ENCODE data around the gene SASH3. TPM values are rescaled to one million over a fixed set of nuclear protein-coding genes. Genes with fewer than 3 reads are reported as not detected.

Gene SASH3
- total RNA-seq (2014; rRNA removed; shearing (Covaris generic)) (not detected in 2 replicates), polyA plus RNA-seq (2016; fragmentation: Nextera tagmentation; extraction: Ambion mirVana) (0.06 and 0.27 TPM in 2 replicates)

DNA sequence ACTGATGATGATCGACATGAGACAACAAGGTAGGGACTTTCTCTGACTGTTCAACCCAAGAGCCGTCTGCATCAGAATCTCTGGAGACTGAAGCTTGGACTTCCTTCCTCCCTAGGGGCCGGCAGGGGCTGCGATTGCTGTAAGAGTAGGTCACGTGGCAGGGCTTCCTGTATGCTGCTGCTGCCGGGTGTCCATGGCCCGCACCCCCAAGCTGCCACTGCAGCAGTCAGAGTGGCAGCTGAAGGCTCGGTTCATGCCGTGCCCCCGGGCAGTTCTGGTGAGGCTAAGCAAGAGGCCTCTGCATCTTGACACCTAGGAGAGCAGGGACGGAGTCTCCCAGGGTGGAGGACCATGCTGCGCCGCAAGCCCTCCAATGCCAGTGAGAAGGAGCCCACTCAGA is at the start of gene SASH3:
TSS of gene SASH3 (plus strand) at position 203 of the 400 bp plus-strand sequence. CDS start at position 352, 149 bp downstream.
- Histone ChIP-seq H3K4me3 (no peak within 1 kb of the TSS), H3K79me2 (ENCODE audit: insufficient read depth) (no peaks in the 10 kb centered on the region), H3K4me1 (ENCODE audit: insufficient read depth) (no peaks in the 10 kb centered on the region), H3F3A (ENCODE audit: insufficient read depth) (no peaks in the 10 kb centered on the region), H4K20me1 (ENCODE audit: insufficient read depth) (no peaks in the 10 kb centered on the region), H3K27me3 (replicated peaks; ENCODE audit: insufficient read depth) (no peaks in the 10 kb centered on the region), H3K36me3 (ENCODE audit: low read depth) (no peaks in the 10 kb centered on the region), H3K9ac (no peak within 1 kb of the TSS), H2AFZ (no peak within 1 kb of the TSS), H3K9me3 (ENCODE audit: low read depth) (no peaks in the 10 kb centered on the region), H3K4me2 (ENCODE audit: unreplicated experiment) (no peak within 1 kb of the TSS), H3K27ac (no peak within 1 kb of the TSS), H3K9me2 (ENCODE audit: insufficient read depth) (no peaks in the 10 kb centered on the region)
- WGBS, 2 experiments (ENCODE audit: low coverage in 1 of 2, low lambda C conversion rate in 2 of 2, missing lambda C conversion rate in 2 of 2) = 77 to 87% methylated on average over 7 to 10 of the region's 13 CpGs
- DNase-seq = no peak
- in situ Hi-C loops (cut with MboI) = no loop called here
- no peak for TF ChIP-seq EZH2 (IDR thresholded peaks at IDR 0.05; ENCODE audit: insufficient read depth, poor library complexity, severe bottlenecking)
- TF ChIP-seq EZH2phosphoT487 (IDR thresholded peaks at IDR 0.05; ENCODE audit: insufficient read depth, low read depth) = no peak

DNA sequence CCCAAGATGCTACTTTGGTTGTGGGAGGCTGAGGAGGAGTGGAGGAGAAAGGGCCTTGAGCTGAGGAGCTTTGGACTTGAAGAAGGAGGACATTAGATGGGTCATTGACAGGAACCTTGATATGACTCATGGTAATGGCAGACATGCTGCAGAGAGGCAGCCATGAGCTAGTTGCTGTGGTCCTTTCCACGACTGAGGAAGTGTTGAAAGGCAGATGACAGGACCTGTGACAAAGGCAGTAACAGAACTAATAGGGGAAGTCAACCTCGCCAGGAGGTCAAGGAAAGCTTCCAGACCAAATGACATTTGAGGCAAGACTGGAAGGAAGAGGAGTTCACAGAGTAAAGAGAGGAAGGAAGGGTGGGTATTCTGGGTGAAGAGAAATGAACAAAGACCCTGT is 48.5 kb upstream of the SASH3 start:
- no peaks in the 10 kb centered on the region for H3K9me2 ChIP-seq (ENCODE audit: insufficient read depth)
- TF ChIP-seq EZH2 (IDR thresholded peaks at IDR 0.05; ENCODE audit: insufficient read depth, poor library complexity, severe bottlenecking) (no peak), EZH2phosphoT487 (IDR thresholded peaks at IDR 0.05; ENCODE audit: insufficient read depth, low read depth) (no peak)

DNA sequence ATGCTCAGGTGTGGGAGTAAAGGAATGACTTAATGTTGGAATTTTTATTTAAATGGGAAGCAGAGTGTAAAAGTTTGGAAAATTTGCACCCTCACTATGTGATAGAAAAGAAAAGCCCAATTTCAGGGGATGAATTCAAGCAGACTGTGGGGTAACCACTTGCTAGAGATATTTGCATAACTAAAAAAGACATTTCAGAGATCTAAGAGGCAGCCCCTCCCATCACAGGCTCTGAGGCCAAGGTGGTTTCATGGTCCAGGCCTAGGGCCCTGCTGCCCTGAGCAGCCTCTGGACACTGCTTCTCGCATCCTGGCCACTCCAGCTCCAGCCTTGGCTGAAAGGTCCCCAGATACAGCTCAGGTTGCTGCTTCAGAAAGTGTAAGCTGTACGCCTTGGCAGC is 46.9 kb upstream of the SASH3 start:
- in situ Hi-C loops (cut with MboI) = loop anchor here (5.0 kb wide), 1 partner anchor 106 kb away; no protein-coding TSS in a partner anchor
- 83 to 92% methylated on average over 2 of the region's 2 CpGs for WGBS, 2 experiments (ENCODE audit: low coverage in 1 of 2, low lambda C conversion rate in 2 of 2, missing lambda C conversion rate in 2 of 2)

More for the DNA sequence above, 48.5 kb upstream of the SASH3 start:
- in situ Hi-C loops (cut with MboI) = loop anchor here (5.0 kb wide), 1 partner anchor 104 kb away; no protein-coding TSS in a partner anchor
- 80 to 97% methylated on average over 2 of the region's 2 CpGs for WGBS, 2 experiments (ENCODE audit: low coverage in 1 of 2, low lambda C conversion rate in 2 of 2, missing lambda C conversion rate in 2 of 2)
- H4K20me1 ChIP-seq (ENCODE audit: insufficient read depth) = no peaks in the 10 kb centered on the region
- H2AFZ ChIP-seq = no peak overlapping the region
- no peaks in the 10 kb centered on the region for H3K9me3 ChIP-seq (ENCODE audit: low read depth)
- H3K79me2 ChIP-seq (ENCODE audit: insufficient read depth) = no peaks in the 10 kb centered on the region
- no peak overlapping the region for H3K9ac ChIP-seq
- H3K4me2 ChIP-seq (ENCODE audit: unreplicated experiment) = no peak overlapping the region
- no peaks in the 10 kb centered on the region for H3K4me1 ChIP-seq (ENCODE audit: insufficient read depth)
- H3K27me3 ChIP-seq (replicated peaks; ENCODE audit: insufficient read depth) = no peaks in the 10 kb centered on the region
- H3K27ac ChIP-seq = no peak overlapping the region
- no peaks in the 10 kb centered on the region for H3K36me3 ChIP-seq (ENCODE audit: low read depth)
- no peaks in the 10 kb centered on the region for H3F3A ChIP-seq (ENCODE audit: insufficient read depth)
- H3K4me3 ChIP-seq = no peak overlapping the region
- no peak for DNase-seq

DNA sequence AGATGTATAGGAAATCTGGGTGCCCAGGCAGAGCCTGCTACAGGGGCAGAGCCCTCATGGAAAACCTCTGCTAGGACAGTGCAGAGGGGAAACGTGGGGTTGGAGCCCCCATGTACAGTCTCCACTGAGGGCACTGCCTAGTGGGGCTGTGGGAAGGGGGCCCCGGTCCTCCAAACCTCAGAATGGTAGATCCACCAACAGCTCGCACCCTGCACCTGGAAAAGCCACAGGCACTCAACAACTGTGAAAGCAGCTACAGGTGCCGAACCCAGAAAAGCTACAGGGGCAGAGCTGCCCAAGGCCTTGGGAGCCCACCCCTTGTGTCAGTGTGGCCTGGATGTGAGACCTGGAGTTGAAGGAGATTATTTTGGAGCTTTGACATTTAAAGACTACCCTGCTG is 46.4 kb upstream of the SASH3 start:
- Histone ChIP-seq H3K79me2 (ENCODE audit: insufficient read depth) (no peaks in the 10 kb centered on the region), H3K9ac (no peak overlapping the region), H3K27ac (no peak overlapping the region), H3K36me3 (ENCODE audit: low read depth) (no peaks in the 10 kb centered on the region), H3K9me3 (ENCODE audit: low read depth) (no peaks in the 10 kb centered on the region), H2AFZ (no peak overlapping the region), H3K4me3 (no peak overlapping the region), H3K4me1 (ENCODE audit: insufficient read depth) (peaks cover 4% of the 10 kb centered on the region), H3F3A (ENCODE audit: insufficient read depth) (0 out of 2 replicates have a peak, but pooled peaks cover 4% of the 10 kb centered on the region), H3K9me2 (ENCODE audit: insufficient read depth) (no peaks in the 10 kb centered on the region), H4K20me1 (ENCODE audit: insufficient read depth) (no peaks in the 10 kb centered on the region), H3K27me3 (replicated peaks; ENCODE audit: insufficient read depth) (no peaks in the 10 kb centered on the region), H3K4me2 (ENCODE audit: unreplicated experiment) (no peak overlapping the region)
- in situ Hi-C loops (cut with MboI) = loop anchor here (5.0 kb wide), 1 partner anchor 106 kb away; no protein-coding TSS in a partner anchor
- no peak for DNase-seq
- 60 to 83% methylated on average over 1 to 3 of the region's 4 CpGs for WGBS, 2 experiments (ENCODE audit: low coverage in 1 of 2, low lambda C conversion rate in 2 of 2, missing lambda C conversion rate in 2 of 2)
- TF ChIP-seq EZH2 (IDR thresholded peaks at IDR 0.05; ENCODE audit: insufficient read depth, poor library complexity, severe bottlenecking) (no peak), EZH2phosphoT487 (IDR thresholded peaks at IDR 0.05; ENCODE audit: insufficient read depth, low read depth) (no peak)

More for the DNA sequence above, 46.9 kb upstream of the SASH3 start:
- Histone ChIP-seq H3K4me2 (ENCODE audit: unreplicated experiment) (no peak overlapping the region), H2AFZ (no peak overlapping the region), H3K79me2 (ENCODE audit: insufficient read depth) (no peaks in the 10 kb centered on the region), H3K9me2 (ENCODE audit: insufficient read depth) (no peaks in the 10 kb centered on the region), H4K20me1 (ENCODE audit: insufficient read depth) (no peaks in the 10 kb centered on the region), H3K36me3 (ENCODE audit: low read depth) (no peaks in the 10 kb centered on the region), H3K27me3 (replicated peaks; ENCODE audit: insufficient read depth) (no peaks in the 10 kb centered on the region), H3K27ac (no peak overlapping the region), H3K4me1 (ENCODE audit: insufficient read depth) (no peaks in the 10 kb centered on the region), H3K9ac (no peak overlapping the region), H3K4me3 (no peak overlapping the region), H3K9me3 (ENCODE audit: low read depth) (no peaks in the 10 kb centered on the region), H3F3A (ENCODE audit: insufficient read depth) (0 out of 2 replicates have a peak, but pooled peaks cover 4% of the 10 kb centered on the region)
- no peak for DNase-seq
- no peak for TF ChIP-seq EZH2 (IDR thresholded peaks at IDR 0.05; ENCODE audit: insufficient read depth, poor library complexity, severe bottlenecking)
- no peak for TF ChIP-seq EZH2phosphoT487 (IDR thresholded peaks at IDR 0.05; ENCODE audit: insufficient read depth, low read depth)

Measured in GM23248 (cell line).